NCI-H748 (cell line): ENCODE data around the gene ARHGAP26.

Source experiments
- DNase-seq: peaks from one replicate; lab custom pipeline; 2025; ENCODE audit not compliant: unreplicated experiment; lab: John Stamatoyannopoulos, UW

The ARHGAP26 gene

DNA sequence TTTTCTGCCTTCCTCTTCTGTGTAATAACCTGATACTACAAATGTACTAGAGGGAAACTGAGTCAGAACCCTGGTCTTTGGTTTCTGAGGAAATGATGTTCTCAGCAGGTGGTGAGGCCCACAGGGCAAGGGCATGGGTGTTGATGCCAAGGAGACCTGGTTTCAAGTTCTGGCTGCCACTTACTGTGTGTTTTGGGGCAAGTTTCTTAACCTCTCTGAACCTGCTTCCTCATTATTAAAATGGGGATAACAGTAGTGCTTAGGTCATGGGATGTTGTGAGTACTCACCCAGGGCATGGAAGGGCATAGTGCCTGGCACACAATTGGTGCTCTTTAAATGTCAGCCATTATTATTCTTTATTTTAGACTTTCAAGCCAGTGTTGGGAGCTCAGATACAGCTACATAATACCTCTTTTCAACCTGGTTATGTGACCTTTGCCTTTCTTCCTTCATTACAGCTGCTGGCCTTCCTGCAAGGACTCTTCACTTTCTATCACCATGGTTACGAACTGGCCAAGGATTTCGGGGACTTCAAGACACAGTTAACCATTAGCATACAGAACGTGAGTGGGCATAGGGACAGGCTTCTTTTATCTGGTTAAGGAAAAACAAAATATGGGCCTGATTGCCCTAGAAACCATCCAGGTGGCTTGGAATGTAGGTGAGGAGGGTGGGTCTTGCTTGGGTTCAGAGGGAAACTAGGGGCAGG is 131.5 kb downstream of the ARHGAP26 start:
- DNase-seq, result no peak

DNA sequence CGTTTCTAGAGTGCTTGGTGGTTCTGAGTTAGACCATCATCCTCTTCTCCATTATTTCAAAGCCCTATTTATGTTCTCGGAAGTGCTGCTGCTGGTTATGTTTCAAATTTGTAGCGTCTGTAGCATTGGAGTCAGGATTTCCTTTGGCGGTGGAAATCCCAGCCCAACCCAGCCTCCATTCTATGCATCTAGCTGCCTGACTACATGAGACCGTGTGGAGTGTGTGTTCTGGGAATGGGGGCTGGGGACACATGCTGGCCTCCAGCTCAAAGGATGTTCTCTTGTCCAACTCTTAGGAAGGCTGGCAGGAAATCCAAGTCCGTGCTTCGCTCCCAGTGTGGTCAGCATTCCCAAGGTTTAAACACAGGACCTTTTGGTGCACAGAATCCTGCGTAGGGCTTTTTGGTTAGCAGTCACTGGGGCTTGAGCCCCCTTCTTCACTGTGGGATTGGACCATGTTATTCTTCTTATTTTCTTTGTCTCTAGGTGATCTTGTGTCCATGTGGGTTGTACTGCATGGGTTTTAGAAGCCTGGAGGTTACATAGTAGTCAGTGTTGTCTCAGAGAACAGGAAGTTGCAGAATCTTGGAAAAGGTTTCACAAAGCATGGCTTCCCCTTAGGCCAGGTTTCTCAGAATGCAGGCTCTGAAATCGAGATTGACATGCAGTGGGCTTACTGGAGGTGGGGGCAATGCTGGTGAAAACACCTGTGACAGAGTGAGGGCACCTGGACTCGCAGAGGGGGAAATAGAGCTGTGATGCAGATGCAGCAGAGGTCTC is 132.2 kb downstream of the ARHGAP26 start:
- DNase-seq, result no peak

DNA sequence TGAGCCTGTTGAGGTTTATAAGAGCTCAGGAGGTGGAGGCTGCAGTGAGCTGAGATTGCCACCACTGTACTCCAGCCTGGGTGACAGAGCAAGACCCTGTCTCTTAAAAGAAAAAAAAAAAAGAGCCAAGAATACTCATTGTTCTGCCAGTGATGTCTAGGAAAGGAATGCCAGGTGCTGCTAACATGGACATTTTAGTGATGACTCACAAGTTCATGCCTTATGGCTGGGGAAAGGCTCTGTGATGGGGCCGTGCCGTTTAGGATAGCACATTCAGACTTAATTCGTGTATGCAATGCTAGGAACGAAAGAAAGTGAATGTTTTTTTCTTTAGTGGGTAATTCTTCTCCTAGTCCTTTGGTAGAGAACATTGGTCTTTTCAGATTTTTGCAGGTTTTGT is 134.2 kb downstream of the ARHGAP26 start:
- no peak for DNase-seq

DNA sequence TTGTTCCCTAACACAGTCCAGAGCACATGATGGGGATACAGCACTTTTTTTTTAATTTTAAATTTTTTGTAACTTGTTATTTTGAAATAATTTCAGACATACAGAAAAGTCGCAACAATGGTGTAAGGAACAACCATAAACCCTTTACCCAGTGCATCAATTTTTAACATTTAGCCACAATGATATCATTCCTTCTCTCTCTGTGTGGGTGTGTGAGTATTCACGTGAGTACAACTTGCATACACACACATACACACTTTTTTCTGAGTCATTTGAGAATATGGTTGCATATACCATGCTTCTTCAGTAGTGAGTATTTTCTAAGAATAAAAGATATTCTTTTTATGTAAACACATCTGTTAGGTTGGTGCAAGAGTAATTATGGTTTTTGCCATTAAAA is 135.2 kb downstream of the ARHGAP26 start:
- no peak for DNase-seq

DNA sequence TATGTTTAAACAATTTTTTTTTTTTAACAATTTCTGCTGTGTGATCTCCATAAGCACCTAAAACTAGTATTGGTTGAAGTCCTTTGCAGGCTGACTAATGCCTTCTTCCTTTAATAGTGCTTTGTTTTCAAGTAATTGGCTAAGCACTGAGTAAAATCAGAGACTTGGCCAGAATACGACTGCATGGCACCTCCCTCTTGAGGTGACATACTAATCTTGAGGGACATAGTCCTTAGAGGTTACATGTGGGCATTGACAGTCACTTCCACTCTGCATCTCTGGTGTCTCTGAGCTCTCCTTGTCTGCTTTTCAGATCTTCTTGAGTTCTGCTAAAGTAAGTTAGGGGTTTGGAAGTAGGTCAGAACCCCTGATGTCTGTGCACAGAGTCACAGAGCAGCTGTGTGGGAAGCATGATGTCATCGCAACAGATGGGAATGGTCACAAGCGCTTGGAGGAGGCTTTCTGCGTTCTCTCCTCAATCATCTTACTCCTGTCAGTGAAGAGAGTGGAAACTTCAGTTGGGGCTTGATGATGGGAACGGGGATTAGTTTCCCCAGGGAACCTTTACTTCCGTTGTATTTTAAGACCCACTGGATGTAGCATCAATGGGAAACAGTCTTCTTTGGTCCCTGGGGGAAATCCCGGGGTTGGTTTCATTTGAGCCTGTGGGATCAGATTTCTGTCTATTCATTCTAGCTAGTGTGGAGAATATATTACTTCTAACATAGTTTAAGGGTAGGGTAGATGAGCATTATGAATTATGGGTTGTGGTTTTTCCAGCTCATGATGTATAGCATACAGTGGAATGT is 136.9 kb downstream of the ARHGAP26 start:
- no peak for DNase-seq

DNA sequence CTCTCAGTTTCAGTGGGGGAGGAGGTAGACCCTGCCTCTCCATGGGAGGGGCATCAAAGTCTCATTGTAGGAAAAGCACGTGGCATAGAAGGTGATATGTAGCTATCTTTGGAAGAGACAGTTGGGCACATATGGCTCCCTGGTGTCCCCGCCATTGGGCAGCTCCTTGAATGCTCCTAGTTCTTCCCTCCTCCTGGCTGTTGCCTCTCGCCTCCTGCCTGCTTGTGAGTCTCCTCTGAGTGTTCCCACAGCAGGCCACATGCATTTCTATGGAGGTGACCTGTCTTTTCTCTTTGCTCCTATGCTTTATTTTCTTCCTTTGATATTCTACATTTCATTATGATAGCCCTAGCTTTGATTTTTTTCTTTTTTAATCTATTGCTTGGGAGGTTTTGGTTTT is 138.5 kb downstream of the ARHGAP26 start:
- no peak for DNase-seq

DNA sequence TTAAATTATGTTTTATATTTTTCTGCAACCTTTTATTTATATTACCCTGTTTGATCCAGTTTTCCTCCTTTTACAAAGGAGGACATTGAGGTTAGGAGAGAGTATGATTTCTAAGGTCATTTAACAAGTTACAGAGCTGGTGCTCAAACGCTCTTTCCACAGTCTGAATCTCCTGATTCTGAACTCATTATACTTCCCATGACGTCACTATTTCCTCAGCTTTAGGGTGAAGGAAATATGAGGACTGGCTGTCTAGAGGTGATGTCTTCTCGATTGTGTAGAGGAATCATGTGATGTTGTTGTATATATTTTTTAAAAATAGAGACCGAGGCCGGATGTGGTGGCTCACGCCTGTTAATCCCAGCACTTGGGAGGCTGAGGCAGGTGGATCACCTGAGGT is 140.0 kb downstream of the ARHGAP26 start:
- no peak for DNase-seq

DNA sequence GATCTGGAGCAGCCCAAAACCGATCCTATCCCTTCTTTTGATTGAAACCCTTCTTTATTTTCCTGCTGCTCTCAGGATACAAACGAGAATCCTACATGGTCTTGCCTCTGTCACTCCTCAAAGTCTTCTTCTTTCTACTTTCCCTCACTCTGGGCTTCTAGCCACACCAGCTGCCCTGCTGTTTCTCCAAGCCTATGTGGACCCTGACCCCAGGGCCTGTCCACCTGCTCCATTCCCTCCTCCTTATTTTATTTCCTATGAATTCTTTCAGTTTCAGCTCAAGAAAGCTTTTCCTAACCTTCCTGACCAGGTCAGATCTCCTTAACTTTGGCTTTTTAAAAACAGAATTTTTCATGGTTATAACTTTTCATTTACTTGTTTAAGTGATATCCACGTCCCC is 141.0 kb downstream of the ARHGAP26 start:
- no peak for DNase-seq

DNA sequence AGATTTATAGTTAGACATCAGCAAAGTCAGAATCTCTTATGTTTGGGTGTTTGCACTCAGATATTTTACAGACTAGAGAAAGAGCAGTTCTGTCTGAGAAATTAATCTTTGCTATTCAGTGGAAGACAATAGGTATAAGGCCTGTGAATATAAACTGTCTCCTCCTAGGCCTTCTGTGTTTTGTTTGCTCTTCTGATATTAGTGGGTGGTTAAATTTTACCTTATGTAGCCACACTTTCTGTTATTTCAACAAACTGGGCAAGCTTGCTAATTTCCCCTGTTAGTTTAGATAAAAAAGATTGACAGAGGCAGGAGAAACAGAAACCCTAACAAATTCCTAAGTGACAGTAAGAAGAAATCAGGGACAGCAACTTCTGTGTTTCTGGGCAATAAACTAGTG is 141.6 kb downstream of the ARHGAP26 start:
- no peak for DNase-seq

DNA sequence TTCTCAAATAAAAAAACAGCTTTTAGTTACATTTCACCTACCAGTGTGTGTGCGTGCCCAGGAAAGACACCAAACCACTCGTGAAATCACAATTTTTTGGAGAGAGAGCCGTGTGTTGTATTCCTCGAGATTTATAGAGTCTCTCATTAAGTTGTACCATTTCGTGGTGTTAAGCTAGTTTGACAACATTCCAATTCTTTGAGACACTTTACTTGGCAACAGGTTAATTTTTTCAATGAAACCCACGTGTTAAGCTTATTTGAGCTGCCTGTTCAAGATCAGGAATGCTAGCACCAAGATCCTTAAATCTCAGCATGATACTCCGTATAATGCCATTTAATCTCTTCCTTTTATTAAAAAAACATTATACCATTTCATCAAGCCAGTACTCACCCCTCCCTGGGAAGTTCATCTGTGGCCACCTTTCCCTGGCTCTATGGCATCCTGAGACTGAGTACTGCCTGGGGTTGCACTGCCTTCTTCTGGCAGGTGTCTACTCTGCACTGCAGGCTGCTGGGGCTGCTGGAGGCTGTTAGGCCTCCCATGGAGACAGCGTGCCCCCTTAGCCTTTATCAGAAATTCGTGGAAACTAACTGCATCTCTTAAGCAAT is 143.7 kb downstream of the ARHGAP26 start:
- DNase-seq, result no peak

DNA sequence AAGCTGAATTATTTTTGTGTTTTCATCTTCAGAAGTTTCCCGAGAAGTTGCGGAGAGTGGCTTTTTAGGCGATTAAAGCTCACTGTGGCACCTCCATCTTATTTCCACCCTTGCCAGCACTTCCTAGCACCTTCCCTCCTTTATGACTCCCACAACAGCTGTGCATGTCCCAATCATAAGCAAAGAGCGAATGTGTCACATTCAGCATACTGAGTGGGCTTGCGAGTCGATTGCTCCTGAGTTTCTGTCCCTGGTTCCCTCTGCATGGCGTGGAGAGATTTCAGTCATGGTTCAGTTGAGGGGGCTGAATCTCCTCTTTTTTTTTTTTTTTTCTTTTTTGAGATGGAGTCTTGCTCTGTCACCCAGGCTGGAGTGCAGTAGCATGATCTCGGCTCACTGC is 144.9 kb downstream of the ARHGAP26 start:
- DNase-seq, result no peak

DNA sequence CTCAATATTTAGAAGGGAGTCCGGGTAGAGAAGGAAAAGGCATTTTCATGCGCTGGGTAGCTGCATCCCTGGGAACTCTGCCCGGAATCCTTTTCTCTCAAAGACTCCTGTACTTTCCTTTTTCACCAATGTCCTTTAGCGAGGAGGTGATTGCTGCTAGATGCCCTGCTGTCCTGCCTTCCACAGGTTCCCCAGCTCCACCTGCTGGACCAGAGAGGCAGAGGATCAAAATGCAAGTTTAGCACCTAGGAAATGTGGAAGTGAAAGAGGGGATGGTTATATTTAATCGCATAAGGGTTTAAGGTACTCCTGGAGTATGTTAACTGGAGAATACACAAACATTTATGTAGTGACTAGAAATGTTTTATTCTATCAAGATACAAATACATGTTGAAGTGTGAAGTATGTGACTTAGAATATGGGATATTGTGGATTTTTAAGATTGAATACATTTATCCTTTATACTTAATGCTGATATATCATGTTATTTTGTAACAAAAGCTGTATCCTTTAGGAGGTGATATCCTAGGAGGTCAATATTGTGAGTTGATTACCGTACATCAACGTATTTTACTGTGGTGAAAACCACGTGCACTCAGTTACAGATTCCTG is 145.7 kb downstream of the ARHGAP26 start:
- peak; percentile 57 for DNase-seq

DNA sequence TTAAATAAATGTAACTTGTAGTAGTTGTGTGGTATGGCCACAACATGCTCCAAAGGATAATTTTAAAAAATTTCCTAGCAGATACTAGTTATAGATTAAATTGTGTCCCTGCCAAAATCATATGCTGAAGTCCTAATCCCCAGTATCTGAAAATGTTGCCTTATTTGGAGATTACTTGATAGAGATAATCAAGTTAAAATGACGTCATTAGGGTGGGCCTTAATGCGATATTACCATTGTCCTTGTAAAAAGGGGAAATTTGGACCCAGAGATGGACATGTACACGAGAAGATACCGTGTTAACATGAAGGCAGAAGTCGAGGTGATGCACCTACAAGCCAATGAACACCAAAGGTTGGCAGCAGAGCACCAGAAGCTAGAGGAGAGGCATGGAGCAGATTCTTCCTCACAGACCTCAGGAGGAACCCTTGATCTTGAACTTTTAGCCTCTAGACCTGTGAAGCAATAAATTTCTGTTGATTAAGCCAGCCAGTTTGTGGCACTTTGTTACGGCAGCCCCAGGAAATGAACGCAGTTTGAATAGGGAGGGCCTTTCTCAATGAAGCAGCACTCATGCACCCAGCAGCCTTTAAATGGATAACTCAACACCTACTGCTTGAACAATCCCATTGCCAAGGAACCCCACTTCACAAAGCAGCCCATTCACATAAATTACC is 148.9 kb downstream of the ARHGAP26 start:
- DNase-seq, result no peak

DNA sequence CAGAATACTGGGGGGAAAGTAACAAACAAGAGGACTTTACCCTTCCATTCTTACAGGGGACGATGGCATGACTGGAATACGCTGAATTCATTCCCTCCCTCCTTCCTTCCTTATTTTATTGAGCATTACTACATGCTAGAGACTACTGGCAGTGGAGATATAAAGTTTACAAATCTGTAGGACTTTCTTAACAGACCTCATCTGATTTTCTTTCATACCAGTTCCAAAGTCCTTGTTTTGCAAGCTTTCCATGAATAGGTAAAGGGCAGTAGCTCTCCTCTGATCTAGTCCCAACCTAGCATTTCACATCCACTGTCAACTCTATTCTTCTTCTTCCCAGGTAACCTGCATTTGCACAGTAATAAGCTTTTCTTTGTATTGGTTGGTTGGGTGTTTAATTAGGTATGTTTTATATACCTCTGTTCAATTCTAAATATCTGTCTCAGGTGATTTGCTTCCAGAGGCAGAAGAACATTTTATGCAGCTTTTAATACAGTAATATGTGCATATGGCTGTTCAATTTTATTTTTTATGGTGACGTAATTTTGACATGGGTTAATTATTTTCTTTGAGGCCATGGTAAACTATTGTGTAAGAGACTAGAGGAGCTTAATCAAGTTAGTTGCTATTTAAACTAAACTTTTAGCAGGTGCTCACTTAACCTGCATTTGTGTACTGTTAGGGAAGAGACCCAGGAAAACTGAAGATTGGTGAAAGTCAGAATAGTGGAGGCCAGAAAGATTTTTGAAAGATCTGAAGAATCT is 150.9 kb downstream of the ARHGAP26 start:
- DNase-seq, result no peak

DNA sequence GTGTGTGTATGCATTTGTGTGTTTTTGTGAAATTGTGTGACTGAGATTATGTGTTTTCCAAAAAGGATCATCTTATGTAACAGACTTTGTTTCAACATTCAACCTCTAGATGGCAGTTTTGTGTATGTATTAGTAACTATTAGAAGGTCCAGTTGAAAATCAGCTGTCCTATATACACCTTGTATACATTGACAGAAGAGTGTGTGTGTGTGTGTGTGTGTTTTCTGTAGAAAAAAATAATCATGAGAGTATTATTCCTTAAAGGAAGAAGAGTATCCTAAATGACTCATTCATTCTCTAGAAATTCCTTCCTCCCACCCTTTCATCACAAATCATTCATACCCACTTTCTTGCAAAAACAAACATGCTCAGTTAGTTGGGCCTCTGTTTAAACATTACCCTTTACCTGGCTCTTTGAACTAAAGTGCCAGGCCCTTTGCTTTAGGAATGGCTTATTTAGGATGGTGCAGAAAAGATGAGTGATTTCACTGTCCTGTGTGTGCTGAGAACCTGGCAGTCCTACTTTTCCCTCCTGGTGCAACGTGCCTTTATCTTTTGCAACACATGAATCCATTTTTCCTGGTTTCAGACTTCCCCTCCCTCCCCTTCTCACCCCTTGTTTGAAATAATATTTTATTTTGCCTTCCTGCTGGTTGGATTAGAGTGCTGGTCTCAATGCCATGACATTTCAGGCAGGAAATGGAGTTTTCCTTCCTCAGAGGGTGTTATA is 152.2 kb downstream of the ARHGAP26 start:
- DNase-seq, result peak; percentile 65

DNA sequence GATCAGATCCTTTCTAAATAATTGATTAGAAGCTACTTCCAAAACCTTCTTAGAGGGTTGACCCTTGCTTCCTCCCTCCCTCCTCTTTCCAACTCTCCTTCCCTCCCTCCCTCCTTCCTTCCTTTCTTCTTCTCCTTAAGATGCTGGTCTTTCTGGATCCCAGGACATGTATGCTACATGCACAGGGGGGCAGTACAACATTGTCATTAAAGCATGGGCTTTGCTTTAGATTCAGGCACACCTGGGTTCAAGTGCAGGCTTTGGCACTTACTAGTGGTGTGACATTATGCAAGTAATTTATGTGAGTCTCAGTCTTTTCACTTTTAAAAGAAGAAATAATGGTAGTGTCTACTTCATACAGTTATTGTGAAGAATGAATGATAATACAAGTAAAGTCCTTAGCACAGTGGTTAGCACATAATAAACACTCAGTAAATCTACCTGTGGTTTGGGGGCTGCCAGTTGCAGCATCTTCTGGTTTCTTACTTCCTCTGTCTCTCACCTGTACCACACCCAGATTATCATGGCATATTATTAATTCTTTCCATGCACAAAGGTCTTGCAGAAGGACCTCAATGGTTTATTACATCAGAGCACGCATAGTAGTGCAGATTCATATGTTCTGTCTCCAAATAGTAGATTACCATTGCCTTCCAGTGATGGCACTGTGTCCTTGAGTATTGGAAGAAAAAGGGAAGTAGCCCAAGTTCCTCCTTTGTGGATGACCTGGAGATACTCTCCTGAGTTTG is 154.1 kb downstream of the ARHGAP26 start:
- DNase-seq, result peak; percentile 6

DNA sequence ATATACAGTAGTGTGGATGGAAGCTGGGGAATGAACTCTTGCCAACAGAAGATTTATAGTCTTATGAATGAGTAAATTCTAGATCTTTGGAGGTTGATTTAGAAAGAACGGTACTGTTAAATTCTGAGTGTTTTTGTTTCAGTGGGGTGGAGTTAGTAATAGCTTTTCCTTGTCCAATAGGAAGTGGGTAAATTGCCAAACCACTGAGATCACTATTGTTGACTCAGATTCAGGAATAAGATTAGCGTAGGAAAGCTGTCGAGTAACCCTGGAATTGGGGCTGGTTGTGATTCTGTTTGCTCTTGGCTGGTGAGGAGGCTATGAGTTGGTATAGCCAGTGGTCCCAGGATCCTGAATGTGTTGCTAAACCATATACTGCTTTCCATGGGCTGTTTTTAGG is 155.6 kb downstream of the ARHGAP26 start:
- no peak for DNase-seq

DNA sequence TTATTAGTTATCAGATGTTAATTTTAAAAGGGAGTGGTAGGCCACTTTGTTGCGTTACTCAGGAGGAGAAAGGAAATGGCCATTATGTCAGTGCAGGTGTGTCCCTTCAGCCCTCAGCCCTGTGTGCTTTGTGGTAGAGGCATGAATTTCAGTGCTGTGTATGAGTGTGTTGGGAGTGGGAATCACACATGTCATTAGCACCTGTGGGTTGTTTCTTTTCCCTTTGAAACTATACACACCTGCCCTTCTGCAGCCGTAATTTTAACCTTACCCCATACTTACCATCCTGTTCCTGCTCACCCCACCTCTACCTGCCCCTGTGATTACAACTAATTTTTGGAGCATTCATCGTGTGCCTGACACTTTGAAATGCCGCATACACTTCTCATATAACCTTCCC is 156.4 kb downstream of the ARHGAP26 start:
- DNase-seq, result peak; percentile 85
